ENCODE measurements around the gene PKMYT1. TPM values are rescaled to one million over a fixed set of nuclear protein-coding genes. Genes with fewer than 3 reads are reported as not detected.

Gene PKMYT1
- total and polyA plus RNA-seq, 7 experiments from 2014 or later: 0.93 to 89.1 TPM; not detected in 5

DNA sequence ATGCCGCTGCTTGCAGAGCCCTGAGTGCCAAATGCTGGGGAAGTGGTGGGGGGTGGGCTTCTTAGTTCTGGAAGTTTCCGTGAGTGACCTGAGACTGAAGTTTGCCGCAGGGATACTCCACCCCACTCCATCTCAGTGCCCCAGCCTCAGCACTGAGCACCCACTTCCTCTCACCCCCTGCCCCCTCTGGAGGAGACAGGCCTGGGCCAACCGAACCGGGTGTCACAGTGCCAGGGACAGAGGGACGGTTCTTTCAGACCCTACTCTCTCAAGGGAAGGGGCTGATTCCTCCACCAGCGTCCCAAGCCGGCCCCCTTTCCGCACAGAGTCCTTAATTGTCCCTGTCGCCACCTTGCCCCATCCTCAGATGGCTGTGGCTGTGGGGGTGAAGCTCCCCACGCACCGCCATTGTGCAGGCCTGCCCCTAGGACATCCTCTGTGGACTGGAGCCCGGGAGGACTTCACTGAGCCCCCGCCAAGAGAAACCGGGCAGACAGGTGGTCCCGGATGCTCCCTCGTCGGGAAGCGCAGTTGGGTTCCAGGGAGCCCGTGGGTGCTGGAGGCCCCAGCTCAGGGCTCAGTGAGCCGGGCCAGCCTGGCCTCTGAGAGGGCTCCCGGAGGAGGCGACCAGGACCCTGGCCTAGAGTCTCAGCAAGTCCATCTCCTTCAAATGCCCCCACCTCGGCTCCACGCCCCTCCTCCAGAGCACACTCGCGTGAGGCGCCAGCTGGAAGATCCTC is 17.7 kb downstream of the PKMYT1 start:
- H3K4me1 ChIP-seq (ENCODE audit: control insufficient read depth in 2 of 2, insufficient read depth in 2 of 2, low read length in 2 of 2): peaks cover 13 to 33% of the 10 kb centered on the region in 2 donors

DNA sequence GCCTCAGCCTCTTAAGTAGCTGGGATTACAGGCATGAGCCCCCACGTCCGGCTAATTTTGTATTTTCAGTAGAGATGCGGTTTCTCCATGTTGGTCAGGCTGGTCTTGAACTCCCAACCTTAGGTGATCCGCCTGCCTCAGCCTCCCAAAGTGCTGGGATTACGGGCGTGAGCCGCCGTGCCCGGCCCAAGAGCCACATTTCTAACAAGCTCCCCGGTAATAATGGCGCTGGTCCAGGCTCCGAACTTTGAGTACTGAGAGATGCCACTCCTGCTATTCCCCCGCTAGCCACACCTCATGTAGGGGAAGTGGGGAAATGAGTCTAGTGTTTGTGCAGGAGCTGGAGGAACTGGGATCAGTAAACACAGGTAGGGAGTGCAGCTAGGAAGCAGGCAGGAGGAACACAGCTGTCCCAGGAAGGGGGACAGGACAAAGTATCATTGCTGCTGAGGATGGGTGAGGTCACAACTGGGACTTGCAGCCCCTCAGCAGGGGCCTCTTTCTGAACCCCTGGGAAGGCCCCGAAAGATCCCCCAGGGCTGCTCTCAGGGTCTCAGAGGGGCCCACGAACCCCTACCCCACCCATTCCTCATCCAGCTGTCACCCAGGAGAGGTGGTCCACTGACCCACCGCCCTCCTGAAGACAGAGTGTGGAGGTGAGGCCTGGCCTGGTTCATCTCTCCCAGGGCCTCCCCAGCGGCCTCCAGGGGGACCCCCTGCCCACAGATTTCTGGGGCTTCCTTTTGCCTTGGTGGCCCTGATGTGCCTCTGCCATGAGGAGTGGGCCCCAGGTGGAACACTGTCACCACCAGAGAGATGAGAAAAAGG is 19.8 kb downstream of the PKMYT1 start:
- POLR2A ChIA-PET: no interaction called here

More for the DNA sequence above, 17.7 kb downstream of the PKMYT1 start:
- no peaks in the 10 kb centered on the region for H3K36me3 Mint-ChIP-seq
- Histone ChIP-seq H3K27me3 (ENCODE audit: control insufficient read depth in 2 of 2, insufficient read depth in 2 of 2, low read length in 2 of 2) (peaks cover 5 to 14% of the 10 kb centered on the region in 2 donors), H3K9me3 (ENCODE audit: control insufficient read depth in 2 of 3, low read length in 3 of 3) (no peaks in the 10 kb centered on the region), H3K27ac (ENCODE audit: low read depth, low read length) (no peak overlapping the region), H3K36me3 (ENCODE audit: control insufficient read depth in 2 of 3, insufficient read depth in 3 of 3, low read length in 3 of 3) (no peaks in the 10 kb centered on the region), H3K4me3 (ENCODE audit: low read length) (no peak overlapping the region)
- DNase-seq: no peak
- ChIA-PET CTCF (interaction anchor here (0.7 to 1.9 kb wide), 3 partner anchors 20 to 481 kb away, joined by 3 to 8 read pairs (median 4); partner anchors contain the start of genes NAA60 and ZNF597), POLR2A (interaction anchor here (0.5 kb wide), 1 partner anchor 95 kb away, joined by 3 read pairs; no protein-coding TSS in a partner anchor)
- peaks cover 5 to 28% (median 16%) of the 10 kb centered on the region in 7 donors for H3K4me1 Mint-ChIP-seq
- no peaks in the 10 kb centered on the region for H3K9me3 Mint-ChIP-seq
- H3K27ac Mint-ChIP-seq: no peak overlapping the region
- intact Hi-C loops (cut with micrococcal nuclease): no loop called here
- no peak for ATAC-seq
- H3K27me3 Mint-ChIP-seq: peaks cover 0 to 38% (median 15%) of the 10 kb centered on the region in 5 donors
- peak overlapping the region in 7 of 10 donors; percentile 38 to 57 (median 45) for H3K4me3 Mint-ChIP-seq

DNA sequence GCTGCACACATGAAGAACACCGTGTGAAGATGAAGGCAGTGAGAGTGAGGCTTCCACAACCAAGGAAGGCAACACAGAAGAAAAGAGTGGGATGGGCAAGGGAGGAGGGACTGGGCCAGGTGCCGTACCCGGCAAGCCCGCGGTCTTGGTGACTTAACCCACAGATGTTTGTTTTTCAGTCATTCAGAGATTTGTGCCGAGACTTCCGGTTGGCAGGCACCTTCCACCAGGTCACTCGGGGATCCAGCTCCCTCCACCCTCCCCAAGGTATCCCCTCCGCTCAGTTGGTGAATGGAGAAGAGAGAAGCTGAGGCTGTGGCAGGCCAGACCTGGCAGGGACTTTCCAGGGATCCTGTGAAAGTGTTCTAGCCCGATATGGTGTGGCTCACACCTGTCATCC is 21.0 kb downstream of the PKMYT1 start:
- intact Hi-C loops (cut with micrococcal nuclease): no loop called here
- H3K9me3 ChIP-seq (ENCODE audit: control insufficient read depth in 2 of 3, low read length in 3 of 3): no peaks in the 10 kb centered on the region
- peaks cover 3 to 15% of the 10 kb centered on the region in 2 donors for H3K4me1 ChIP-seq (ENCODE audit: control insufficient read depth in 2 of 2, insufficient read depth in 2 of 2, low read length in 2 of 2)
- ChIA-PET CTCF (interaction anchor here (0.6 kb wide), 1 partner anchor 368 kb away, joined by 3 read pairs; no protein-coding TSS in a partner anchor), POLR2A (no interaction called here)
- no peak for ATAC-seq
- Mint-ChIP-seq H3K36me3 (no peaks in the 10 kb centered on the region), H3K9me3 (no peaks in the 10 kb centered on the region), H3K4me3 (no peak overlapping the region), H3K4me1 (peaks cover 5 to 17% (median 11%) of the 10 kb centered on the region in 7 donors), H3K27me3 (peaks cover 5 to 24% (median 19%) of the 10 kb centered on the region in 5 donors), H3K27ac (no peak overlapping the region)
- H3K4me3 ChIP-seq (ENCODE audit: low read length): no peak overlapping the region
- peaks cover under 1 to 5% of the 10 kb centered on the region in 2 donors for H3K27me3 ChIP-seq (ENCODE audit: control insufficient read depth in 2 of 2, insufficient read depth in 2 of 2, low read length in 2 of 2)
- no peak for DNase-seq
- H3K36me3 ChIP-seq (ENCODE audit: control insufficient read depth in 2 of 3, insufficient read depth in 3 of 3, low read length in 3 of 3): no peaks in the 10 kb centered on the region
- no peak overlapping the region for H3K27ac ChIP-seq (ENCODE audit: low read depth, low read length)

More for the DNA sequence above, 19.8 kb downstream of the PKMYT1 start:
- no peak for DNase-seq
- H3K4me1 Mint-ChIP-seq: peaks cover 5 to 23% (median 15%) of the 10 kb centered on the region in 7 donors
- peak overlapping the region in 1 of 9 donors; percentile 18 for H3K27ac Mint-ChIP-seq
- Histone ChIP-seq H3K27ac (ENCODE audit: low read depth, low read length) (no peak overlapping the region), H3K4me3 (ENCODE audit: low read length) (no peak overlapping the region), H3K36me3 (ENCODE audit: control insufficient read depth in 2 of 3, insufficient read depth in 3 of 3, low read length in 3 of 3) (no peaks in the 10 kb centered on the region), H3K27me3 (ENCODE audit: control insufficient read depth in 2 of 2, insufficient read depth in 2 of 2, low read length in 2 of 2) (peaks cover 5 to 6% of the 10 kb centered on the region in 2 donors), H3K4me1 (ENCODE audit: control insufficient read depth in 2 of 2, insufficient read depth in 2 of 2, low read length in 2 of 2) (peaks cover 9 to 24% of the 10 kb centered on the region in 2 donors), H3K9me3 (ENCODE audit: control insufficient read depth in 2 of 3, low read length in 3 of 3) (no peaks in the 10 kb centered on the region)
- CTCF ChIA-PET: no interaction called here
- intact Hi-C loops (cut with micrococcal nuclease): loop anchor here in 1 of 2 donors (1.0 kb wide), 1 partner anchor 23 kb away; no protein-coding TSS in a partner anchor
- H3K4me3 Mint-ChIP-seq: peak overlapping the region in 1 of 10 donors; percentile 37
- no peaks in the 10 kb centered on the region for H3K9me3 Mint-ChIP-seq
- no peaks in the 10 kb centered on the region for H3K36me3 Mint-ChIP-seq
- ATAC-seq: no peak
- H3K27me3 Mint-ChIP-seq: peaks cover 5 to 31% (median 20%) of the 10 kb centered on the region in 5 donors

DNA sequence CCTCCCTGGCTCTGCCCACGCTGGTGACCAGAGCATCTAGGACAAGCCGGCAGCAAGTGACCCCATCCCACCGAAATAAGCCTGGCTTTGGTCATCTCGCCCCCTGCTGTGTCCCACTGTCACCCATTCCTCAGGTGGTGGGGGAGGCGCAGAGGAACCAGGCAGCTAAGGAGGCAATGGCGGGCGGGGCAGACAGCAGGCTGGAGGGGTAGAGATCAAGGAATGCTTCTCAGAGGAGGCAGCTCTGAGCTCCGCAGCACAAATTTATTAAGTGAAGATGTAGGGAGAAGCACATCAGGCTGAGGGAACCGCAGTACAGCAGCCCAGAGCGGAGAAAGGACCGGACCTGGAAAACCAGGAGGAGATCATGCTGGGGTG is 23.7 kb downstream of the PKMYT1 start:
- ATAC-seq (no peak), DNase-seq (no peak)
- CTCF ChIA-PET: no interaction called here
- no peaks in the 10 kb centered on the region for H3K36me3 ChIP-seq (ENCODE audit: control insufficient read depth in 2 of 3, insufficient read depth in 3 of 3, low read length in 3 of 3)
- Mint-ChIP-seq H3K4me3 (no peak overlapping the region), H3K36me3 (no peaks in the 10 kb centered on the region), H3K27ac (no peak overlapping the region), H3K27me3 (peaks cover 4 to 14% (median 7%) of the 10 kb centered on the region in 5 donors), H3K4me1 (peaks cover under 1 to 5% (median under 1%) of the 10 kb centered on the region in 7 donors), H3K9me3 (peaks cover 0 to 1% (median 0%) of the 10 kb centered on the region in 11 donors)
- no peak overlapping the region for H3K27ac ChIP-seq (ENCODE audit: low read depth, low read length)
- POLR2A ChIA-PET: no interaction called here
- no peak overlapping the region for H3K4me3 ChIP-seq (ENCODE audit: low read length)
- peaks cover 0 to under 1% of the 10 kb centered on the region in 2 donors for H3K4me1 ChIP-seq (ENCODE audit: control insufficient read depth in 2 of 2, insufficient read depth in 2 of 2, low read length in 2 of 2)
- intact Hi-C loops (cut with micrococcal nuclease): no loop called here
- H3K27me3 ChIP-seq (ENCODE audit: control insufficient read depth in 2 of 2, insufficient read depth in 2 of 2, low read length in 2 of 2): no peaks in the 10 kb centered on the region
- H3K9me3 ChIP-seq (ENCODE audit: control insufficient read depth in 2 of 3, low read length in 3 of 3): no peaks in the 10 kb centered on the region

DNA sequence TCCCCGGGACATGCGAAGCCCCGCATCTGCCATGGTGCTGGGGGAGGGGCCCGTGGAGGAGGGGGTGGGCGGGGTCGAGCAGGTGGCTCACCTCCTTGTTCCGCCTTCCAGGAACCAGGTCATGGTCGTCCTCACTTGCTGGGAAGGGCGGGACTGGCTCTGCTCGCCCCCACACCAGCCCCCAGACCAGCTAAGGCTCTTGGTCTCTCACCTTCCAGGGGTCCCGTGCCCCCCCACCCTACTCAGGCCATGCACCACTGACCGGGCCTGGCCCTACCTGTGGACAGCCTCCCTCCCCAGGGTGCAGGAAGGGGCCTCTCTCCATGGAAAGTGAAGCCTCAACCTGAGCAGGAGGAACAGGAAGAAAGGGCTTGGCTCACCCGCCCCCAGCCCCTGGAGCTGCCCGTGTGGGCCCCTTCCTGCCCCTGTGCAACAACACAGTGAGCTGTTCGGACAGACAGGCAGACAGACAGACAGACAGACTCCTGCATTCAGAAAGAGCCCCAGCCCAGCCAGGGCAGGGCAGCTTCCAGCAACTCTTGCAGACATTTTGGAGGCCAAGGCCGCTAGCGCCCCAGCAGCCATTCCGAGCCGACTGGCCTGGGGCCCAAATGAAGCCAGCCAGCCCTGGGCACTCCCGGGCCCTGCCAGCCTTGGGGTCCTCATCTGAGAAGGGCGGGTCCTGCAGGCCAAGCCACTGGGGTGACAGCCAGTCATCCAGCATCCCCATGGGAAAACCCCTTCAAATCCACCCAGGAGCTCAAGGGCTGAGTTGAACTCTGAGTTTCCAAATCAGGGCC is 24.3 kb downstream of the PKMYT1 start:
- Histone ChIP-seq H3K27ac (ENCODE audit: low read depth, low read length) (no peak overlapping the region), H3K9me3 (ENCODE audit: control insufficient read depth in 2 of 3, low read length in 3 of 3) (no peaks in the 10 kb centered on the region), H3K27me3 (ENCODE audit: control insufficient read depth in 2 of 2, insufficient read depth in 2 of 2, low read length in 2 of 2) (no peaks in the 10 kb centered on the region), H3K4me3 (ENCODE audit: low read length) (no peak overlapping the region), H3K4me1 (ENCODE audit: control insufficient read depth in 2 of 2, insufficient read depth in 2 of 2, low read length in 2 of 2) (no peaks in the 10 kb centered on the region), H3K36me3 (ENCODE audit: control insufficient read depth in 2 of 3, insufficient read depth in 3 of 3, low read length in 3 of 3) (no peaks in the 10 kb centered on the region)
- ChIA-PET CTCF (no interaction called here), POLR2A (interaction anchor here (0.5 kb wide), 1 partner anchor 423 kb away, joined by 3 read pairs; no protein-coding TSS in a partner anchor)
- DNase-seq: no peak
- no peak overlapping the region for H3K27ac Mint-ChIP-seq
- H3K36me3 Mint-ChIP-seq: no peaks in the 10 kb centered on the region
- ATAC-seq: no peak
- H3K9me3 Mint-ChIP-seq: peaks cover 0 to 1% (median 0%) of the 10 kb centered on the region in 11 donors
- no peak overlapping the region for H3K4me3 Mint-ChIP-seq
- intact Hi-C loops (cut with micrococcal nuclease): no loop called here
- H3K4me1 Mint-ChIP-seq: peaks cover 0 to 5% (median 0%) of the 10 kb centered on the region in 7 donors
- peaks cover 4 to 13% (median 5%) of the 10 kb centered on the region in 5 donors for H3K27me3 Mint-ChIP-seq

DNA sequence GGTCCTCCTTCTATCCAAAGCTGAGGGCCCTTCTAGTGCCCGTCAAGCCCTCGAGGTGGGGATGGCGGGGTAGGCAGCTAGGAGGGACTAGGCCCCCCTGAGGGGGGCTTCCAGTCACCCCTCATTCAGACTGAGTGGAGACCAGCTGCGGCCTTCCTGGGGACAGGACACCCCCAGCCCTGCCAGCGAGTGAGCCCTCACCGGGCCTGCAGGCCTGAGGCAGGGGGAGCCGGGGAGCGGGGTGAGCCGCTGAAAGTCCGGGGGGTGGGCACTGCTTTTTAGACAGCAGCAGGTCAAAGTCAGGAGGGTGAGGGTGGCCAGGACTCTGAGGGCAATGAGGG is 24.8 kb downstream of the PKMYT1 start:
- Mint-ChIP-seq H3K4me3 (no peak overlapping the region), H3K9me3 (peaks cover 0 to 1% (median 0%) of the 10 kb centered on the region in 11 donors), H3K36me3 (no peaks in the 10 kb centered on the region), H3K27me3 (peaks cover 4 to 13% (median 5%) of the 10 kb centered on the region in 5 donors), H3K27ac (no peak overlapping the region), H3K4me1 (peaks cover 0 to 5% (median 0%) of the 10 kb centered on the region in 7 donors)
- H3K27ac ChIP-seq (ENCODE audit: low read depth, low read length): no peak overlapping the region
- no peak for DNase-seq
- H3K4me3 ChIP-seq (ENCODE audit: low read length): no peak overlapping the region
- H3K27me3 ChIP-seq (ENCODE audit: control insufficient read depth in 2 of 2, insufficient read depth in 2 of 2, low read length in 2 of 2): no peaks in the 10 kb centered on the region
- peaks cover 0 to under 1% (median 0%) of the 10 kb centered on the region in 3 experiments for H3K36me3 ChIP-seq (ENCODE audit: control insufficient read depth in 2 of 3, insufficient read depth in 3 of 3, low read length in 3 of 3)
- intact Hi-C loops (cut with micrococcal nuclease): no loop called here
- CTCF ChIA-PET: no interaction called here
- POLR2A ChIA-PET: no interaction called here
- H3K9me3 ChIP-seq (ENCODE audit: control insufficient read depth in 2 of 3, low read length in 3 of 3): no peaks in the 10 kb centered on the region
- H3K4me1 ChIP-seq (ENCODE audit: control insufficient read depth in 2 of 2, insufficient read depth in 2 of 2, low read length in 2 of 2): no peaks in the 10 kb centered on the region
- no peak for ATAC-seq
